GM21367 (cell line): Measurements from ENCODE around the gene LRRK1.

ENCODE experiments used
- ATAC-seq: cut with Tn5 transposase; IDR thresholded peaks from one replicate; pipeline ENCODE4 v1.9.1; 2021; ENCODE audit not compliant: unreplicated experiment

Gene LRRK1

GRCh38 chr15:101036189-101036588 lies 117.0 kb downstream of the LRRK1 start:
- ATAC-seq, result no peak

- no peak for ATAC-seq
Measured at GRCh38 chr15:101037090-101037830, 118.1 kb downstream of the LRRK1 start.

GRCh38 chr15:101038327-101039003 lies 119.3 kb downstream of the LRRK1 start:
- no peak for ATAC-seq

- no peak for ATAC-seq
Measured at GRCh38 chr15:101039461-101039860, 120.3 kb downstream of the LRRK1 start.

- ATAC-seq, result no peak
Measured at GRCh38 chr15:101042320-101042719, 123.2 kb downstream of the LRRK1 start.

GRCh38 chr15:101043011-101043410 lies 123.9 kb downstream of the LRRK1 start:
- ATAC-seq, result no peak

- no peak for ATAC-seq
Measured at GRCh38 chr15:101043911-101044624, 124.9 kb downstream of the LRRK1 start.

- no peak for ATAC-seq
Measured at GRCh38 chr15:101044625-101045235, 125.6 kb downstream of the LRRK1 start.

GRCh38 chr15:101045236-101045646 lies 126.1 kb downstream of the LRRK1 start:
- ATAC-seq, result no peak

- no peak for ATAC-seq
Measured at GRCh38 chr15:101045835-101046691, 126.9 kb downstream of the LRRK1 start.

- no peak for ATAC-seq
Measured at GRCh38 chr15:101046826-101047225, 127.7 kb downstream of the LRRK1 start.

GRCh38 chr15:101047301-101047781 lies 128.2 kb downstream of the LRRK1 start:
- ATAC-seq, result no peak

GRCh38 chr15:101048176-101048575 lies 129.0 kb downstream of the LRRK1 start:
- no peak for ATAC-seq

- no peak for ATAC-seq
Measured at GRCh38 chr15:101048581-101049030, 129.4 kb downstream of the LRRK1 start.

GRCh38 chr15:101049282-101049681 lies 130.1 kb downstream of the LRRK1 start:
- no peak for ATAC-seq

GRCh38 chr15:101049856-101050622 lies 130.9 kb downstream of the LRRK1 start:
- ATAC-seq, result no peak

- ATAC-seq, result no peak
Measured at GRCh38 chr15:101050623-101051290, 131.6 kb downstream of the LRRK1 start.

GRCh38 chr15:101051291-101052030 lies 132.3 kb downstream of the LRRK1 start:
- ATAC-seq, result no peak
